Loucy (cell line): ENCODE data around the gene CHST1.

Experiments
- H2AFZ ChIP-seq: fragments of 200-600 bp; sonication (generic); 2 replicates; pipeline ENCODE4 v1.6.0; 2016; ENCODE audit warnings: antibody characterized with exemption, mild to moderate bottlenecking, low read length, moderate library complexity
- H3F3A ChIP-seq: fragments of 200-600 bp; 2 replicates; pipeline ENCODE4 v1.6.0; 2016; ENCODE audit warnings: antibody characterized with exemption, low read depth, mild to moderate bottlenecking
- H3K27me3 ChIP-seq: fragments of 200-600 bp; sonication (generic); 2 replicates; pipeline ENCODE4 v1.6.1; 2014; ENCODE audit warnings: low read length, mild to moderate bottlenecking; ENCODE audit not compliant: insufficient read depth, poor library complexity, severe bottlenecking
- H3K36me3 ChIP-seq: fragments of 200-600 bp; sonication (generic); 2 replicates; pipeline ENCODE4 v1.6.1; 2016; ENCODE audit warnings: low read length; ENCODE audit not compliant: insufficient read depth
- H3K4me1 ChIP-seq: fragments of 200-600 bp; sonication (generic); 2 replicates; pipeline ENCODE4 v1.5.1; 2014; ENCODE audit warnings: low read length, mild to moderate bottlenecking; ENCODE audit not compliant: insufficient read depth, poor library complexity, severe bottlenecking
- H3K4me2 ChIP-seq: fragments of 200-600 bp; sonication (generic); 2 replicates; pipeline ENCODE4 v1.6.0; 2014; ENCODE audit warnings: antibody characterized with exemption, low read length, low read depth, mild to moderate bottlenecking; ENCODE audit not compliant: poor library complexity, severe bottlenecking
- H3K4me3 ChIP-seq: fragments of 200-600 bp; sonication (generic); 2 replicates; pipeline ENCODE4 v1.5.1; 2014; ENCODE audit warnings: low read length, mild to moderate bottlenecking, mixed read lengths; ENCODE audit not compliant: poor library complexity, severe bottlenecking
- H3K79me2 ChIP-seq: fragments of 200-600 bp; sonication (generic); 2 replicates; pipeline ENCODE4 v1.6.1; 2014; ENCODE audit warnings: low read length; ENCODE audit not compliant: insufficient read depth
- H3K9ac ChIP-seq: fragments of 200-600 bp; sonication (generic); 2 replicates; pipeline ENCODE4 v1.6.0; 2014; ENCODE audit warnings: mild to moderate bottlenecking, low read depth, low read length, moderate library complexity; ENCODE audit not compliant: poor library complexity, severe bottlenecking
- H3K9me2 ChIP-seq: fragments of 200-600 bp; sonication (generic); replicated peaks from 2 replicates; pipeline ENCODE4 v1.6.1; 2016; ENCODE audit warnings: low read depth, low read length, mixed read lengths
- H3K9me3 ChIP-seq: fragments of 200-600 bp; sonication (generic); 2 replicates; pipeline ENCODE4 v1.6.1; 2014; ENCODE audit warnings: mild to moderate bottlenecking, antibody characterized with exemption, low read length, low read depth; ENCODE audit not compliant: insufficient read depth
- H4K20me1 ChIP-seq: fragments of 200-600 bp; sonication (generic); 2 replicates; pipeline ENCODE4 v1.6.0; 2014; ENCODE audit warnings: antibody characterized with exemption, low read length, mild to moderate bottlenecking; ENCODE audit not compliant: insufficient read depth, poor library complexity, severe bottlenecking
- EZH2phosphoT487 ChIP-seq: fragments of 200-600 bp; IDR thresholded peaks from 2 replicates; pipeline ENCODE4 v1.6.1; 2018; ENCODE audit warnings: antibody characterized with exemption, mild to moderate bottlenecking, moderate library complexity, borderline replicate concordance
- TF ChIP-seq, protein P1 (sequence below): fragments of 200-600 bp; sonication (generic); conservative IDR thresholded peaks from 2 replicates; pipeline ENCODE4 v1.5.1; 2014; ENCODE audit warnings: mild to moderate bottlenecking, antibody characterized with exemption, low read length

CHST1 gene

DNA sequence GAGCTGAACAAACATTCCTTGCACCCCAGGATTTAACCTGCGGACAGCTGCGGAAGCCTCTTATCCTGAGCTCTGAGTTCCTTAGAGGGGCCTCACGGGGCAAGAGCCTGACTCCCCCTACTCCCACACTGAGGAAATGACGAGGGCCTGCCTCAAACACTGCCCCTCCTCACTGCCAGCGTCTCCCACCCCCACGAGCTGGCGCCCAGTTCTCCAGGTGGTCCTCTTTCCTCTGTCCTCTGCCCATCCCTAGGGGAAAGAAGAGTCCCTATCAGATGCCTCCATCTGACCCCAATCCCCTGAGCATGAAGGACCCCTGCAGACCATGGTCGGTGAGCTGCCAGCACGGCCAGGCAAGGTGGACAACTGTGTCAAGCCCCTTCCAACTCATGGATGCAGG is 14.3 kb downstream of the CHST1 start:
- Histone ChIP-seq H3F3A (no peaks in the 10 kb centered on the region), H2AFZ (no peak overlapping the region), H3K4me2 (no peak overlapping the region), H3K79me2 (no peaks in the 10 kb centered on the region), H3K9me2 (no peaks in the 10 kb centered on the region), H3K4me1 (peaks cover 8% of the 10 kb centered on the region), H3K4me3 (no peak overlapping the region), H3K9ac (no peak overlapping the region), H3K9me3 (no peaks in the 10 kb centered on the region), H4K20me1 (no peaks in the 10 kb centered on the region), H3K36me3 (no peaks in the 10 kb centered on the region), H3K27me3 (no peaks in the 10 kb centered on the region)
- no peak for TF ChIP-seq EZH2phosphoT487
- TF ChIP-seq, protein P1, sequence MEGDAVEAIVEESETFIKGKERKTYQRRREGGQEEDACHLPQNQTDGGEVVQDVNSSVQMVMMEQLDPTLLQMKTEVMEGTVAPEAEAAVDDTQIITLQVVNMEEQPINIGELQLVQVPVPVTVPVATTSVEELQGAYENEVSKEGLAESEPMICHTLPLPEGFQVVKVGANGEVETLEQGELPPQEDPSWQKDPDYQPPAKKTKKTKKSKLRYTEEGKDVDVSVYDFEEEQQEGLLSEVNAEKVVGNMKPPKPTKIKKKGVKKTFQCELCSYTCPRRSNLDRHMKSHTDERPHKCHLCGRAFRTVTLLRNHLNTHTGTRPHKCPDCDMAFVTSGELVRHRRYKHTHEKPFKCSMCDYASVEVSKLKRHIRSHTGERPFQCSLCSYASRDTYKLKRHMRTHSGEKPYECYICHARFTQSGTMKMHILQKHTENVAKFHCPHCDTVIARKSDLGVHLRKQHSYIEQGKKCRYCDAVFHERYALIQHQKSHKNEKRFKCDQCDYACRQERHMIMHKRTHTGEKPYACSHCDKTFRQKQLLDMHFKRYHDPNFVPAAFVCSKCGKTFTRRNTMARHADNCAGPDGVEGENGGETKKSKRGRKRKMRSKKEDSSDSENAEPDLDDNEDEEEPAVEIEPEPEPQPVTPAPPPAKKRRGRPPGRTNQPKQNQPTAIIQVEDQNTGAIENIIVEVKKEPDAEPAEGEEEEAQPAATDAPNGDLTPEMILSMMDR: no peak

DNA sequence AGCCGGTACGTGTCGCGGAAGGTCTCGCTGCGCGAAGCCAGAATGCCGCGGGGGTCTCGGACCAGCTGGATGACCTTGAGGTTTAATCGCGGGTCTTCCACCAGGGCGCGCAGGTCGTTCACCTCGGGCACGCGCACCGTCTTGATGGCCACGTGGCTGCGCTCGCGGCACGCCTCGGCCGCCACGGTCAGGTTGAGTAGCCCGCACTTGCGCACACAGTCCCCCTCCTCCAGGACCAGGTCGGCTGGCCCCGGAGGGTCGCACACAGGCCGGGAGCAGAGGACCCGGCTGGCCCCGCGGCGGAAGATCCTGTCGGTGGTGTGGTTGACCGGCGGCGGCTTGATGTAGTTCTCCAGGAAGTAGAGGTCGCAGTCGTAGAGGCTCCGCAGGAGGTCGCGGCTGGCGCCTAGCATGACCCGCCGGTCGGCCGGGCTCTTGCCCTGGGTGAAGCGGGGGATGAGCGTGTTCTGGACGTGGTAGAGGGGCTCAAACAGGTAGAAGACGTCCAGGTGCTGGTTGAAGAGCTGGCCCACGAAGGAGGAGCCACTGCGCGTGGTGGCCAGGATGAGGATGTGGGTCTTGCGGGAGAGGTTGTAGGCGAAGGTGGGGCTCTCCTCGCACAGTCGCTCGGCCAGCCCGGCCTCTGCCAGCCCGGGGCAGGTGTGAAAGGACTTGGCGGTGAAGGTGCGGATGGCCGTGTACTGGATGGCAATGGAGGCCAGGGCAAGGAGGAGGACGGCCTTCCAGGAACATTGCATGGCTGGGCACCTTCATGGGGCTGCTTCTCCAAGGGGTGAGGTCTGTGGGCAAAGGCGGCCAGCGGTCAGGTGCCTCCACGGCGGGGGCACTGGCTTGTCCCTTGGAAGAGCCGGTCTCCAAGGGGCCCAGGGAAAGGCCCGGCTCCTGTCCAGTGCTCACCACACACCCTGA is 15.0 kb downstream of the CHST1 start:
- Histone ChIP-seq H4K20me1 (no peaks in the 10 kb centered on the region), H3K27me3 (no peaks in the 10 kb centered on the region), H2AFZ (no peak overlapping the region), H3K4me1 (peaks cover 8% of the 10 kb centered on the region), H3K4me2 (no peak overlapping the region), H3K9ac (no peak overlapping the region), H3K9me3 (no peaks in the 10 kb centered on the region), H3K4me3 (no peak overlapping the region), H3K79me2 (no peaks in the 10 kb centered on the region), H3K36me3 (no peaks in the 10 kb centered on the region), H3F3A (no peaks in the 10 kb centered on the region), H3K9me2 (no peaks in the 10 kb centered on the region)
- no peak for TF ChIP-seq EZH2phosphoT487
- TF ChIP-seq, protein P1: no peak

DNA sequence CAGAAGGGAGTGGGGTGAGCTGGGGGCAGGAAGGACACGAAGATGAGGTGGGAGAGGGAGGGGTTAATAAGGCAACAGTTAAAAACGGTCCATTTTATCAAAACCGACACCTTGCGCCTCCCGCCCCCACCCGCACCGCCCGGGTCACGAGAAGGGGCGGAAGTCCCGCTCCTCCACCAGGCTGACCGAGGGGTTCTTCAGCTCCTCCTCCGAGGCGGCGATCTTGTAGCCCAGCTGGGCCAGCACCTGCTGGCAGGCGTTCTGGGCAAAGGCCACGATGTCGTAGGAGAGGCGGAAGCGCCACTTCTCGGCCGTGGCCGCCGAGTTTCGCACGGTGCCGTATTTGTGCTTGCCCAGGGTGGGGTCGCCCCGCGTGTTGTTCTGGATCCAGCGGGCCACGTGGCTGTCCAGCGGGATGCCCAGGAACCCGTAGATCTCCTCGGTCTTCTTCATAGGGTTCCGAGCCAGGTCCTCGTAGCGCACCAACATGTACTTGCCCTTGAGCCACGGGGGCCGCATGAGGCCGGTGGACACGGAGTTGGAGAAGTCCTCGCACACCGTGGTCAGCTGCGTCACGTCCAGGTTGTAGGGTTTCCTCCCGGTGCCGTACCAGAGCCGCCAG is 15.8 kb downstream of the CHST1 start:
- peaks cover 4% of the 10 kb centered on the region for H3K4me1 ChIP-seq
- H2AFZ ChIP-seq: no peak overlapping the region
- H3K9me3 ChIP-seq: no peaks in the 10 kb centered on the region
- H3K9ac ChIP-seq: no peak overlapping the region
- H3K4me2 ChIP-seq: no peak overlapping the region
- H3K9me2 ChIP-seq: no peaks in the 10 kb centered on the region
- no peaks in the 10 kb centered on the region for H4K20me1 ChIP-seq
- no peaks in the 10 kb centered on the region for H3K36me3 ChIP-seq
- H3F3A ChIP-seq: no peaks in the 10 kb centered on the region
- no peak overlapping the region for H3K4me3 ChIP-seq
- no peaks in the 10 kb centered on the region for H3K27me3 ChIP-seq
- no peaks in the 10 kb centered on the region for H3K79me2 ChIP-seq
- TF ChIP-seq EZH2phosphoT487: no peak
- TF ChIP-seq, protein P1: no peak
